A673 (cell line): ENCODE measurements around the gene SPATA33. TPM values are rescaled to one million over a fixed set of nuclear protein-coding genes. Genes with fewer than 3 reads are reported as not detected.
A peak's percentile ranks its signal among the peaks of the same experiment; 100 is the strongest.

ENCODE experiments used
- BruUV-seq: library from RNA; stranded (reverse); fragments of 400-500 nt; replicated peaks from 2 replicates; lab custom pipeline; 2021; lab: Mats Ljungman, UMichigan
- CTCF ChIA-PET: fragments of 300-600 bp; sonication (Branson Sonifier 250); formaldehyde crosslinking; loops from one replicate; lab custom pipeline; 2022; ENCODE audit warnings: antibody characterized with exemption; lab: Charles Lee
- POLR2A ChIA-PET: fragments of 300-600 bp; sonication (Branson Sonifier 250); formaldehyde crosslinking; loops from one replicate; lab custom pipeline; 2022; ENCODE audit warnings: antibody characterized with exemption; ENCODE audit not compliant: low non-redundant PET; lab: Charles Lee
- DNase-seq: peaks from one replicate; pipeline ENCODE4 v3.0.0-alpha.2; 2015; ENCODE audit warnings: low spot score
- H3K27ac ChIP-seq: fragments of 200-600 bp; sonication (generic); 2 replicates; pipeline ENCODE4 v1.5.1; 2016; ENCODE audit warnings: mixed run types, low read depth, mild to moderate bottlenecking, mixed read lengths, antibody characterized with exemption, low read length; ENCODE audit not compliant: poor library complexity, severe bottlenecking
- H3K27me3 ChIP-seq: fragments of 200-600 bp; sonication (generic); replicated peaks from 2 replicates; pipeline ENCODE4 v1.6.1; 2017; ENCODE audit warnings: mixed run types, low read depth, mild to moderate bottlenecking, mixed read lengths, antibody characterized with exemption, low read length; ENCODE audit not compliant: insufficient read depth, poor library complexity
- H3K36me3 ChIP-seq: fragments of 200-600 bp; sonication (generic); 2 replicates; pipeline ENCODE4 v1.6.1; 2016; ENCODE audit warnings: mixed run types, mild to moderate bottlenecking, mixed read lengths, antibody characterized with exemption, low read length; ENCODE audit not compliant: insufficient read depth, poor library complexity, severe bottlenecking
- H3K4me1 ChIP-seq: fragments of 200-600 bp; sonication (generic); 2 replicates; pipeline ENCODE4 v1.6.1; 2017; ENCODE audit warnings: mixed run types, mild to moderate bottlenecking, mixed read lengths, antibody characterized with exemption, low read length; ENCODE audit not compliant: insufficient read depth, poor library complexity, severe bottlenecking
- H3K4me3 ChIP-seq: fragments of 200-600 bp; sonication (generic); 2 replicates; pipeline ENCODE4 v1.5.1; 2016; ENCODE audit warnings: low read depth, mixed run types, mild to moderate bottlenecking, mixed read lengths, low read length; ENCODE audit not compliant: poor library complexity, severe bottlenecking
- H3K9me3 ChIP-seq: fragments of 200-600 bp; sonication (generic); 2 replicates; pipeline ENCODE4 v1.6.1; 2016; ENCODE audit warnings: mixed run types, low read depth, mild to moderate bottlenecking, mixed read lengths, antibody characterized with exemption, low read length; ENCODE audit not compliant: poor library complexity, severe bottlenecking
- EZH2 ChIP-seq: fragments of 200-600 bp; sonication (generic); IDR thresholded peaks from 2 replicates; pipeline ENCODE4 v1.6.1; 2017; ENCODE audit warnings: borderline replicate concordance, low read depth, mild to moderate bottlenecking, mixed read lengths, antibody characterized with exemption, low read length; ENCODE audit not compliant: poor library complexity, severe bottlenecking
- intact Hi-C: fragments of 100-400 bp; cut with micrococcal nuclease; formaldehyde crosslinking; loops from one replicate; pipeline ENCODE4 v1.10.0; 2022; ENCODE audit not compliant: unreplicated experiment
- total RNA-seq: library from RNA; stranded (reverse); gene quantifications from 2 replicates; pipeline ENCODE4 v1.2.3, GENCODE V29; 2021
- TF ChIP-seq, protein P1 (sequence below): fragments of 300-800, 200-600 bp; sonication (generic); conservative IDR thresholded peaks from 2 replicates; pipeline ENCODE4 v1.5.1; 2017; ENCODE audit warnings: low read depth, mild to moderate bottlenecking, antibody characterized with exemption, low read length, moderate library complexity, mixed read lengths

SPATA33 gene
- total RNA-seq, 1 experiment from 2014 or later: 46.7 TPM

DNA sequence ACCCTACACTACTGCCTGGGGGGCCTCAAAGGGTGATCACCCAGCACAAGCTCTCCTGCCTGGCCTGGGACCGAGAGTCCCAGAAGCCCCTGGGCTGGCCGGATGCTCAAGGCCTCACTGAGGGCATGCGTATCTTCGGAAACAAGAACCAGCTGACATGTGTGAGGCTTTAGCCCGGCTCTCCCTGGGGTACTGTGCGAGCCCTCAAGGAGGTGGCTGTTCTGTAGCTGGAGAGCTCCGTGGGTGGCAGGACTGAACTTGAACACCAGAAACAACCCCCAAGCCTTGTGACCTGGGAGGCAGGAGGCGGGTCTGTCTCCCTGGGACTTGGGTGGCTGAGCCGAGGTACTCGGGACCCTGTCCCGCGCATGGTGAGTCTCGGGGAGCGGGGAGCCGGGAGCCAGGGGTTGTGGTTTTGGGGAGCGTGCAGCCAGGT, 37.2 kb upstream of the SPATA33 start:
- Histone ChIP-seq H3K4me1 (peaks cover 37% of the 10 kb centered on the region), H3K36me3 (no peaks in the 10 kb centered on the region), H3K27me3 (no peaks in the 10 kb centered on the region), H3K9me3 (no peaks in the 10 kb centered on the region), H3K27ac (no peak overlapping the region), H3K4me3 (no peak overlapping the region)
- CTCF ChIA-PET: no interaction called here
- TF ChIP-seq, protein P1, sequence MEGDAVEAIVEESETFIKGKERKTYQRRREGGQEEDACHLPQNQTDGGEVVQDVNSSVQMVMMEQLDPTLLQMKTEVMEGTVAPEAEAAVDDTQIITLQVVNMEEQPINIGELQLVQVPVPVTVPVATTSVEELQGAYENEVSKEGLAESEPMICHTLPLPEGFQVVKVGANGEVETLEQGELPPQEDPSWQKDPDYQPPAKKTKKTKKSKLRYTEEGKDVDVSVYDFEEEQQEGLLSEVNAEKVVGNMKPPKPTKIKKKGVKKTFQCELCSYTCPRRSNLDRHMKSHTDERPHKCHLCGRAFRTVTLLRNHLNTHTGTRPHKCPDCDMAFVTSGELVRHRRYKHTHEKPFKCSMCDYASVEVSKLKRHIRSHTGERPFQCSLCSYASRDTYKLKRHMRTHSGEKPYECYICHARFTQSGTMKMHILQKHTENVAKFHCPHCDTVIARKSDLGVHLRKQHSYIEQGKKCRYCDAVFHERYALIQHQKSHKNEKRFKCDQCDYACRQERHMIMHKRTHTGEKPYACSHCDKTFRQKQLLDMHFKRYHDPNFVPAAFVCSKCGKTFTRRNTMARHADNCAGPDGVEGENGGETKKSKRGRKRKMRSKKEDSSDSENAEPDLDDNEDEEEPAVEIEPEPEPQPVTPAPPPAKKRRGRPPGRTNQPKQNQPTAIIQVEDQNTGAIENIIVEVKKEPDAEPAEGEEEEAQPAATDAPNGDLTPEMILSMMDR: no peak
- no peak for TF ChIP-seq EZH2
- POLR2A ChIA-PET: no interaction called here
- DNase-seq: peak; percentile 40
- intact Hi-C loops: no loop called here
- no TSS peak for BruUV-seq

DNA sequence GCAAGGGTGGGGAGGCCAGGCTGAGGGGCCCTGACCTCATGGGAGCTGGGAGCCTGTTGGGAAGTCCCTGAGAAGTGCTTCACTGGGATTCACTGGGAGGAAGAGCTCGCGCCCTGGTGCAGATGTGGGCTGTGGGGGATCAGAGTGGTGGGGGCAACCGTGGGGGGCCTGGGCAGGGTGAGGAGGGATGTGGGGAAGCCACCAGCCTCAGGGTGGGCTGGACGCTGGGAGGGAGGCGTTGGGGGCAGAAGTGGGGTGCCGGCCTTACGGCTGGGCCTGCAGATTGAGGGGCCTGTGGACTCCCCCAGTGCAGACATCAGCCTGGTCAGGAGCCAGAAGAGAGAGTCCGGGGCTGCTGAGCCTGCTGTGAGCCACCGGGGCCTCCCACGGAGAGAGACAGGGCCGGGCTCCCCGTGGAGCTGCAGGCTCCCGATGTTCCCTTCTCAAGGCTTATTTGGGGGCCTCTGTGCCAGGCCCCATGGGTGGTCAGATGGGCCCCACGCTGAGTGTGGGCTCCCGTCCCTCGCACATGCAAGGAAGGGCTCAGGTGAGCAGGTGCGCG, 36.4 kb upstream of the SPATA33 start:
- intact Hi-C loops: no loop called here
- TF ChIP-seq, protein P1: no peak
- no peak for TF ChIP-seq EZH2
- CTCF ChIA-PET: no interaction called here
- H3K4me1 ChIP-seq: peaks cover 34% of the 10 kb centered on the region
- DNase-seq: no peak
- no peaks in the 10 kb centered on the region for H3K36me3 ChIP-seq
- H3K27me3 ChIP-seq: no peaks in the 10 kb centered on the region
- no peaks in the 10 kb centered on the region for H3K9me3 ChIP-seq
- BruUV-seq: no TSS peak
- no peak overlapping the region for H3K27ac ChIP-seq
- POLR2A ChIA-PET: no interaction called here
- no peak overlapping the region for H3K4me3 ChIP-seq

- no peaks in the 10 kb centered on the region for H3K27me3 ChIP-seq
- no peak for DNase-seq
- no peak overlapping the region for H3K4me3 ChIP-seq
- no peaks in the 10 kb centered on the region for H3K36me3 ChIP-seq
- TF ChIP-seq, protein P1: no peak
- TF ChIP-seq EZH2: no peak
- ChIA-PET CTCF (no interaction called here), POLR2A (no interaction called here)
- no peaks in the 10 kb centered on the region for H3K9me3 ChIP-seq
- BruUV-seq: no TSS peak
- H3K4me1 ChIP-seq: peaks cover 28% of the 10 kb centered on the region
- H3K27ac ChIP-seq: no peak overlapping the region
- intact Hi-C loops: no loop called here
Measured at GRCh38 chr16:89621698-89622409, 35.8 kb upstream of the SPATA33 start.
